Activated effector memory CD4-positive, alpha-beta T cell treated with Interleukin-2 at 50 U/mL for 16 hours (primary cell): ENCODE data around the gene DOCK11.
A peak's percentile ranks its signal among the peaks of the same experiment; 100 is the strongest.

ENCODE experiments used
- DNase-seq: peaks from one replicate; pipeline ENCODE4 v3.0.0-alpha.2; 2020

Gene DOCK11

GRCh38 chrX:118534716-118535493 lies 39.3 kb downstream of the DOCK11 start:
- no peak for DNase-seq

GRCh38 chrX:118536204-118536603 lies 40.6 kb downstream of the DOCK11 start:
- no peak for DNase-seq

GRCh38 chrX:118536687-118537461 lies 41.3 kb downstream of the DOCK11 start:
- DNase-seq: peak; percentile 34

- no peak for DNase-seq
These were observed 42.8 kb downstream of the DOCK11 start for GRCh38 chrX:118538386-118538785.

GRCh38 chrX:118540342-118540741 lies 44.7 kb downstream of the DOCK11 start:
- no peak for DNase-seq

- DNase-seq: no peak
These were observed 45.9 kb downstream of the DOCK11 start for GRCh38 chrX:118541482-118541881.

- DNase-seq: no peak
These were observed 49.9 kb downstream of the DOCK11 start for GRCh38 chrX:118545510-118545909.

GRCh38 chrX:118548841-118549240 lies 53.2 kb downstream of the DOCK11 start:
- no peak for DNase-seq

- DNase-seq: no peak
These were observed 55.2 kb downstream of the DOCK11 start for GRCh38 chrX:118550792-118551191.

GRCh38 chrX:118551426-118551825 lies 55.8 kb downstream of the DOCK11 start:
- no peak for DNase-seq

GRCh38 chrX:118552121-118552900 lies 56.7 kb downstream of the DOCK11 start:
- no peak for DNase-seq

GRCh38 chrX:118553042-118553710 lies 57.6 kb downstream of the DOCK11 start:
- DNase-seq: no peak

- no peak for DNase-seq
These were observed 58.9 kb downstream of the DOCK11 start for GRCh38 chrX:118554511-118554910.

GRCh38 chrX:118558926-118559325 lies 63.3 kb downstream of the DOCK11 start:
- no peak for DNase-seq

GRCh38 chrX:118560489-118560888 lies 64.9 kb downstream of the DOCK11 start:
- DNase-seq: no peak

- no peak for DNase-seq
These were observed 67.1 kb downstream of the DOCK11 start for GRCh38 chrX:118562582-118563164.

GRCh38 chrX:118564498-118564897 lies 68.9 kb downstream of the DOCK11 start:
- no peak for DNase-seq

GRCh38 chrX:118565853-118566252 lies 70.2 kb downstream of the DOCK11 start:
- no peak for DNase-seq

GRCh38 chrX:118566359-118566758 lies 70.7 kb downstream of the DOCK11 start:
- no peak for DNase-seq

- no peak for DNase-seq
These were observed 74.1 kb downstream of the DOCK11 start for GRCh38 chrX:118569676-118570075.

- no peak for DNase-seq
These were observed 74.6 kb downstream of the DOCK11 start for GRCh38 chrX:118570209-118570608.

GRCh38 chrX:118571836-118572235 lies 76.2 kb downstream of the DOCK11 start:
- no peak for DNase-seq

- DNase-seq: no peak
These were observed 79.1 kb downstream of the DOCK11 start for GRCh38 chrX:118574666-118575065.
